SW 1271 (cell line): Measurements from ENCODE around the gene ZNF322.
A peak's percentile ranks its signal among the peaks of the same experiment; 100 is the strongest.

Source experiments
- DNase-seq, 2 experiments: peaks; one replicate each; lab custom pipeline; 2025; lab: John Stamatoyannopoulos, UW

ZNF322 gene

GRCh38 chr6:26613689-26614683, 45.6 kb downstream of the ZNF322 start:
- no peak for DNase-seq

- no peak for DNase-seq
These were observed 46.3 kb downstream of the ZNF322 start for GRCh38 chr6:26613201-26613600.

GRCh38 chr6:26611599-26611998, 47.9 kb downstream of the ZNF322 start:
- DNase-seq, result no peak

GRCh38 chr6:26609463-26609862, 50.1 kb downstream of the ZNF322 start:
- DNase-seq, result no peak

GRCh38 chr6:26607434-26608230, 51.9 kb downstream of the ZNF322 start:
- DNase-seq, result peak; percentile 29 to 74

GRCh38 chr6:26604797-26605196, 54.7 kb downstream of the ZNF322 start:
- no peak for DNase-seq

- DNase-seq, result no peak
These were observed 55.5 kb downstream of the ZNF322 start for GRCh38 chr6:26604026-26604425.

- no peak for DNase-seq
These were observed 57.3 kb downstream of the ZNF322 start for GRCh38 chr6:26602262-26602661.

GRCh38 chr6:26600759-26601158, 58.8 kb downstream of the ZNF322 start:
- DNase-seq, result no peak

- DNase-seq, result no peak
These were observed 60.0 kb downstream of the ZNF322 start for GRCh38 chr6:26599591-26599990.

- DNase-seq, result no peak
These were observed 60.4 kb downstream of the ZNF322 start for GRCh38 chr6:26599134-26599533.

GRCh38 chr6:26598267-26598666, 61.3 kb downstream of the ZNF322 start:
- DNase-seq, result no peak

- DNase-seq, result no peak
These were observed 61.7 kb downstream of the ZNF322 start for GRCh38 chr6:26597821-26598220.

- DNase-seq, result no peak
These were observed 62.2 kb downstream of the ZNF322 start for GRCh38 chr6:26597389-26597766.

- peak; percentile 87 to 98 for DNase-seq
These were observed 62.8 kb downstream of the ZNF322 start, which contains the start of gene ABT1 for GRCh38 chr6:26596579-26597388. ABT1 (plus strand) TSS chr6:26596953; CDS start chr6:26596983, 30 bp downstream.

- DNase-seq, result peak; percentile 66 to 82
These were observed 63.8 kb downstream of the ZNF322 start for GRCh38 chr6:26595669-26596269.

GRCh38 chr6:26594730-26595632, 64.6 kb downstream of the ZNF322 start:
- DNase-seq, result peak; percentile 31 to 53

- no peak for DNase-seq
These were observed 65.4 kb downstream of the ZNF322 start for GRCh38 chr6:26594131-26594498.

- no peak for DNase-seq
These were observed 66.0 kb downstream of the ZNF322 start for GRCh38 chr6:26593278-26594130.
